Stimulated activated CD8-positive, alpha-beta memory T cell treated with anti-CD3 and anti-CD28 coated beads, Interleukin-2, amount 100 ng/mL, for 48 hours (primary cell): ENCODE measurements around the gene STAM2.
A peak's percentile ranks its signal among the peaks of the same experiment; 100 is the strongest.
"Not testable (repeated sequence)": the region's sequence is repeated elsewhere in the genome, so short reads cannot be mapped to it uniquely, and the experiment has no call there.

Experiments
- DNase-seq, 2 donors: peaks; one replicate each; pipeline ENCODE4 v3.0.0-alpha.2; 2020; ENCODE audit warnings: low read depth in 2 of 2

Gene STAM2

GRCh38 chr2:152172201-152172785 is 3.3 kb downstream of the STAM2 start:
- not testable (repeated sequence) for DNase-seq

- no peak for DNase-seq
These were observed 3.8 kb downstream of the STAM2 start for GRCh38 chr2:152171718-152172117.

- not testable (repeated sequence) for DNase-seq
These were observed 6.4 kb downstream of the STAM2 start for GRCh38 chr2:152169158-152169557.

DNA sequence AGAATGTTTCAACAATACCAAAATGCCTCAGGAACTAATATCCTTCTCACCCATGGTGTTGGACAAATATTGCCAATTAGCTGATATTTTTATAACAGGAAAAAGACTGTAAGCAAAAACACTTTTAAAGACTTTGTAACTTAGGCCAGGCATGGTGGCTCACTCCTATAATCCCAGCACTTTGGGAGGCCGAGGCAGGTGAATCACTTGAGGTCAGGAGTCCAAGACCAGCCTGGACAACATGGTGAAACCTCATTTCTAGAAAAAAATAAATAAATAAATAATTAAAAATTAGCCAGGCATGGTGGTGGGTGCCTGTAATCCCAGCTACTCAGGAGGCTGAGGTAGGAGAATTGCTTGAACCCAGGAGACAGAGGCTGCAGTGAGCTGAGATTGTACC is 8.1 kb downstream of the STAM2 start:
- DNase-seq = not testable (repeated sequence)

DNA sequence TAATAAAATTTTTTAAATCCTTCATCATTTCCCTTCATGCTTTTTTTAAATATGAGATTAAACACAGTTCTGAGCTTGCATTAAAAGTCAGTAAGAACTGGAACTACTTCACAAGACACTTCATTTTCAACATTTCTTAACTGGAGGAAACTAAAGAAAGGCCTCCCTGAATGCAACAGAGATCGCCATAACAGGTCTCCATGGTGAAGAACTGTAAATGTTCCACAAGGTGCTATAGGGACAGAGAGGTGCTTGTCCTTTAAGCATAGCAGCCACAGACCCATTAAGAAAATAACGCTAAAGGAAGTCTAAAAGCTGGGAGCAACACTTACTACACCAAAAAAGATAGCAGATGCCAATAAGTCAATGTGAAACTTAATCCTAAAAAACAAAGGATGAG is 8.5 kb downstream of the STAM2 start:
- DNase-seq = no peak

DNA sequence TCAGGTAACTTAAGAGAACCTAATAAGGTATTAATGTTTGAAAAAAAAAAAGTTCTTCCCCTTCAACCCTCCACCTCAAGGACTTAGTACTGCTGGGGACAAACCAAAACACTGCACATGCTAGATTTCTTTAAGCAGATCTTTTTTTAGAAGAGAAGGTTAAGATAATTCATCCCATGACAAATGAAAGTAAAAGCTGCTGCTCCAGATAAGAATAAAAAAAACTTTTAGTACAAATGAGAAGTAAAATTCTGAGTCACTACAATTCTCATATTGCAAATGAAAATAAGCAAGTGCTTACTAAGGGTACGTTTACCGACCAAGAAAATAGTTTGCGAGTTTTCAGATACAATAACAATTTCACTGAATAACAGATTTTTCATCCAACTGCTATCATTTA is 8.9 kb downstream of the STAM2 start:
- DNase-seq = no peak

- DNase-seq = no peak
These were observed 9.8 kb downstream of the STAM2 start for GRCh38 chr2:152165780-152166179.

DNA sequence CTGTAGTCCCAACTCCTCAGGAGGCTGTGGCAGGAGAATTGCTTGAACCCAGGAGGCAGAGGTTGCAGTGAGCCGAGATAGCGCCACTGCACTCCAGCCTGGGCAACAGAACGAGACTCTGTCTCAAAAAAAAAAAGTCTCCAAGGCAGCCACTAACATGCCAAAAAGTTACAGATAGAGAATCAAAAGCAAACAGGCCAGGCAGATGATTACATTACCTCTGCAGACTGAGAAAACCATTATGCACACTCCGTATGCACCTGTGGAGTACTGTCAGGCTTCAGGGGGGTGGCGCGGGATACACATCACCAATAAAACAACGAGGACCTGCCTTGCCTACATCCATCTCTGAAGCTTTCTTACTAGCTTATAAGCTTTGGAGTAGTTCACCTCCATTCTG is 10.3 kb downstream of the STAM2 start:
- no peak for DNase-seq

DNA sequence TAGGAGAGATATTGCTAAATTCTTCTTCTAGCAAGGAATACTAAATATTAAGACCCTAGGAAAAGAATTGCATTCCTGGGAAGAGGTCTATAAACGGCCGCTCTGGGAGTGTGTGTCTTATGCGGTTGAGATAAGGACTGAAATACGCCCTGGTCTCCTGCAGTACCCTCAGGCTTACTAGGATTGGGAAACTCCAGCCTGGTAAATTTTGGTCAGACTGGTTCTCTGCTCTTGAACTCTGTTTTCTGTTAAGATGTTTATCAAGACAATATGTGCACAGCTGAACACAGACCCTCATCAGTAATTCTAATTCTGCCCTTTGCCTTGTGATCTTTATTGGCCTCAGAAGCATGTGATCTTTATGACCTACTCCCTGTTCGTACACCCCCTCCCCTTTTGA is 11.9 kb downstream of the STAM2 start:
- DNase-seq = not testable (repeated sequence)

DNA sequence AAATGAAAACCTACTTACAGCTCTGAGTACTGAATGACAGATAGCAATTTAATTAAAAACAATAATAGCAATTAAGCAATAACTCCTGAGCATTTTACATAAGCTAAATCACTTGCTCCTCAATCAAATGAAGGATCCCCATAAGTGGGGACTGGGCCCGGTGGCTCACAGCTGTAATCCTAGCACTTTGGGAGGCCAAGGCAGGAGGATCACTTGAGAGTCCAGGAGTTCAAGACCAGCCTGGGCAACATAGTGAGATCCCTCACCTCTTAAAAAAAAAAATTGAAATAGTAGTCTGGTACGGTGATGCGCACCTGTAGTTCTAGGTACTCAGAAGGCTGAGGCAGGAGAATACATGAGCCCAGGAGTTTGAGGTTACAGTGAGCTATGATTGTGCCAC is 13.4 kb downstream of the STAM2 start:
- no peak for DNase-seq

DNA sequence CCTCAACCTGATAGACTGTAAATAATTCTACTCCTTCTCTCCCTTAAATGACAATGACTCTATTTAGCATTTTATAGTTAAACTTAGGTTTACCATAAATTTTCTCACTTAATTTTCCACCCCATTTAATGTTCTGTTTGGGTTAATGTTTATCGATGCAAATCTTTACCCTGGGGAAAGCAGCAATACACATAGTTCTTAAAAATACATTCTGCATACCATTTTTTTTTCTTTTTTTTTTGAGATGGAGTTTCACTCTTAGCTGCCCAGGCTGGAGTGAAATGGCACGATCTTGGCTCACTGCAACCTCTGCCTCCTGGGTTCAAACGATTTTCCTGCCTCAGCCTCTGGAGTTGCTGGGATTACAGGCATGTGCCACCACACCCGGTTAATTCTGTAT is 14.0 kb downstream of the STAM2 start:
- no peak for DNase-seq

- DNase-seq = not testable (repeated sequence)
These were observed 15.2 kb downstream of the STAM2 start for GRCh38 chr2:152160378-152160777.

GRCh38 chr2:152157253-152157652 is 18.3 kb downstream of the STAM2 start:
- DNase-seq = no peak

DNA sequence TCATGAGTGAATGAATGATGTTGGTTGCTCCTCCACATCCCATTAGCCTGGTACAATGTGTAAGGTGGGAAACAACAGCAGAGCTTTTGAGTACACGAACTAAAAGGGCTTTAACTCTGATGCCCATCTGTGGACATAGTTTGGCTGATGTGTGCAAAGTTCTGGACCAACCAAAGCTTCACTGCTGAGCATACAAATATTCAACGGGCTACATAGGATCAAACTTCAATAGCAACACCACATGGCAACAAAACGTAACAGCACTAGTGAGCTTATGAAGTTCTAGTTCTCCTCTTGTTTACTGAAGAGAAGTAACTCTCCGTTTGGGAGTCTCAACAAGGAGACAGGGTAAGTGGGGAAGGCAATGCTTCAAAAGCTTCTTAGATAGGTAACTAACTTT is 20.4 kb downstream of the STAM2 start:
- DNase-seq = no peak

DNA sequence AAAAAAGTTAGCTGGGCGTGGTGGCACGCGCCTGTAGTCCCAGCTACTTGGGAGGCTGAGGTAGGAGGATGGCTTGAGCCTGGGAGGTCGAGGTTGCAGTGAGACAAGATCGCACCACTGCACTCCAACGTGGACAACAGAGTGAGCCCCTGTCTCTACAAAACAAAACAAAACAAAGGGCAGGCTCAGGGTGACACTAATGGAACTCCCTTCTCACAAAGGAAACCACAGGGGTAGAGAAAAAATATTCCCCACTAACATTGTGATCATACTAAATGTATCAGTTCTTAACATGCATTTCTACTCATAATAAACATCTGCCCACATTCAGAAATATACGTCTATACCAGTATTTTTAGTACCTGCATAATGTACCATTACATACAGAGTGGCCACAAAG is 21.1 kb downstream of the STAM2 start:
- no peak for DNase-seq

DNA sequence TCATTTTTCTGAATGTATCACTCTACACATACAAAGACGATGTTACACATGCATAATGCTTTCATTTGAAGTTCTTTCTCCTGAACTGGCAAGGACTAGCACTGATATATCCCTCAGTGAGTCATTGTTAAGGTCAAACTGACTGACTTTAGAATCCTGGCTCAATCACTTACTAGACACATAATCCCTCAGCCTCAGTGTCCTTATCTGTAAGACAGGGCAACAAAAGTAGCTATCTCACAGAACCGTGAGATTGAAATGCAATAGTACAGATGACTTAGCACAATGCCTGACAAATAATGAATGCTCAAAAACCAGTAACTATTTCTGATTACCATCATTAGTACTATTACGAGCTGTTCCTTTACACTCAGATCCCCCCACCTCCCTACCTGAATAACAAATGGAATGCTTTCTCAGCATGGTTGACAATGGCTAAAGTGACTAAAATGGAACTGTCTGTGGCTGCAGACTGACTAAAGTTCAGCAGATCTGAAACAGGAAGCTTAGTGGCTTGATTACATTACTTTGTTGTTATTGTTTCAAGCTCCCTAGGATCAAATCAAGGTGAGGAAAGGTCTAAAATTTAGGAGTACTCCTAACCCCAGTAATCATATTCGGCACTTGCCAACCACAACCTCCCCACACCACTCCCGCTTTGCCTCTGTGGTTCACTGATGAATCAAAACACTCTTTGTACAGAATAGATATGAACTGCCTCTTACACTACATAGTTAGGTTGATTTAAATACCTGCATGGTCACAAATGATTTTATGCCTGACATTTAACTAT is 40.9 kb downstream of the STAM2 start:
- DNase-seq = peak; percentile 7 to 12

DNA sequence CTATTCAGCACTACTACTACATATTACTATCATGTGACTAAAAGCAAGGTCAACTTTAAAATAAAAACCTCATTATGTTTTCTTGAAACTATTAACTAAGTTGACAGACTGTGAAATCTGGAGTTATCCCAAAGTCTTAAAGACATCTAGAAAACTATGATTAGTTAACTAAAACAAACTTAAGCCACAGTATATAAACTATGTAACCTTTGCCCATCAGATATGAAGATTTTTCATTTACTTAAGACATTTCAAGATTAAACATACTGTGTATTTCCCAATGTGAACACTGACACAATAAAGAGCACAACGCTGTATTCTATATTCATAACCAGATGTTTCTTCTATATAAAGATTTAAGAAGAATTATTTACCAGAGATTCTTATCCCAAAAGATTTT is 43.3 kb downstream of the STAM2 start:
- no peak for DNase-seq

- no peak for DNase-seq
These were observed 47.9 kb downstream of the STAM2 start for GRCh38 chr2:152127628-152128027.

- no peak for DNase-seq
These were observed 48.9 kb downstream of the STAM2 start for GRCh38 chr2:152126664-152127063.

GRCh38 chr2:152122161-152122560 is 53.4 kb downstream of the STAM2 start:
- DNase-seq = no peak

DNA sequence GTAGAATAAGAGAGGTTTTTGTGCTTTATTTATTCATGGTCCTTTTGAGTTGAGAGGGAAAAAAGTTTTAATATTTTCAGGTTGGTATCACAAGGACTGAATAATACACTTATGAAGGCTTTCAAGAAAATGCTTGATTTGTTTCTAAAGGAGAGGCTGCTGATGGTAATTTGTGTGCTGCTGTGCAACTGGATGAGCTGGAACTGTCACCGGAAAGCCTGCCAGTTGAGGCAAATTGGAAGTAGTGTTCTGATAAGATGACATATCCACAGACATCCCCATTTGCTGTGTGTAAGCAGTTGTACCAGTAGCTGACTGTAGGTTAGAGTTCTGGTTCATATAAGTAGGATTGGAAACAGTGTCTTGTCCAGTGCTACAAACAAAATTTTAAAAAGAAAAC is 55.1 kb downstream of the STAM2 start:
- DNase-seq = no peak

DNA sequence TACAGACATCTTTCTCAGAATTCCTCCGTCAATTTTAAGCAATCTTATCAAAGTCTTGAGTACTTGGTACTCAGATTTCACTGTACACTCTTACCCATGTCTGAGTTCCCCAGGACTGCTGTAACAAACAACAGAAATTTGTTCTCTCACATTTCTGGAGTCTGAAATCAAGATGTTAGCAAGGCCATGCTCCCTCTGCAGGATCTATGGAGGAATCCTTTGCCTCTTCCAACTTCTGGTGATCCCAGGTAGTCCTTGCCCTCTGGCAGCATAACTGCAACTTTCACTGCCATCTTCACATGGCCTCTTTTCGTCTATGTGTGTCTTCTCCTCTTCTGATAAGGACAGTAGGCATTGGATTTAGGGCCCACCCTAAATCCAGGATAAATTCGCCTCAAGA is 59.6 kb downstream of the STAM2 start:
- no peak for DNase-seq

GRCh38 chr2:152114366-152114765 is 61.2 kb downstream of the STAM2 start:
- no peak for DNase-seq

GRCh38 chr2:152107140-152107539 is 68.4 kb downstream of the STAM2 start:
- not testable (repeated sequence) for DNase-seq
